ENCODE data around the gene PLCZ1. TPM values are rescaled to one million over a fixed set of nuclear protein-coding genes. Genes with fewer than 3 reads are reported as not detected.
"Not testable (repeated sequence)": the region's sequence is repeated elsewhere in the genome, so short reads cannot be mapped to it uniquely, and the experiment has no call there.

PLCZ1 gene
- total RNA-seq, 3 donors from 2014 or later (not counting 1 experiment from before 2014, with no cell fraction given): not detected

DNA sequence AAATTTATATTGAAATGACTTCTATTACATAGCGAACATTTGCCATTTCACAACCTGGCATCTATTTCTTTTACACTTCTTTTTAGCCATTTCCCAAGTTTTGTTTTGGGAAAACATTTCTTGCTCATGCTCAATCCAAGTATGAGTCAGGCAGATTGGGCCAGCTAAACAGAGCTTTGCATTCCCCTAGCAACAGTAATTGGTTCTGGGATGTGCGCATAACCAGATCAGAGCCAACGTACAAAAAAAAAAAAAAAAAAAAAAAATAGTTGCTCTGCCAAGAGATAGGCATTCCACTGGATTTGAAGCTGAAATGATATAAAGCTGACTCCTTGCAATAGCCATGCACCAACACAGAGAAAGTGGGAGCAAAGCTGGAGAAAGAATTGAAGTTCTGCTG lies 37.5 kb downstream of the PLCZ1 start:
- H3K36me3 ChIP-seq (ENCODE audit: control insufficient read depth, insufficient read depth, low read length): no peaks in the 10 kb centered on the region
- DNase-seq (no peak), ATAC-seq (no peak)
- H3K9me3 ChIP-seq (ENCODE audit: control insufficient read depth, insufficient read depth, low read length): peaks cover 4% of the 10 kb centered on the region
- no peaks in the 10 kb centered on the region for H3K27me3 ChIP-seq (ENCODE audit: control insufficient read depth, insufficient read depth, low read length)
- H3K4me1 ChIP-seq (ENCODE audit: control insufficient read depth, insufficient read depth, low read length): no peaks in the 10 kb centered on the region
- no peaks in the 10 kb centered on the region for H3K4me1 Mint-ChIP-seq
- H3K9me3 Mint-ChIP-seq: peaks cover 9 to 20% of the 10 kb centered on the region in 2 donors
- peaks cover 9% of the 10 kb centered on the region for H3K36me3 Mint-ChIP-seq
- no peak overlapping the region for H3K27ac Mint-ChIP-seq
- intact Hi-C loops (cut with micrococcal nuclease): no loop called here
- H3K27ac ChIP-seq (ENCODE audit: low read length): no peak overlapping the region
- H3K4me3 Mint-ChIP-seq: no peak overlapping the region
- no peak overlapping the region for H3K4me3 ChIP-seq (ENCODE audit: low read length)
- WGBS (ENCODE audit: insufficient coverage): 88% methylated on average over 3 of the region's 3 CpGs
- H3K27me3 Mint-ChIP-seq (ENCODE audit: low read depth in 2 of 2): no peaks in the 10 kb centered on the region
- TF ChIP-seq, protein P1, sequence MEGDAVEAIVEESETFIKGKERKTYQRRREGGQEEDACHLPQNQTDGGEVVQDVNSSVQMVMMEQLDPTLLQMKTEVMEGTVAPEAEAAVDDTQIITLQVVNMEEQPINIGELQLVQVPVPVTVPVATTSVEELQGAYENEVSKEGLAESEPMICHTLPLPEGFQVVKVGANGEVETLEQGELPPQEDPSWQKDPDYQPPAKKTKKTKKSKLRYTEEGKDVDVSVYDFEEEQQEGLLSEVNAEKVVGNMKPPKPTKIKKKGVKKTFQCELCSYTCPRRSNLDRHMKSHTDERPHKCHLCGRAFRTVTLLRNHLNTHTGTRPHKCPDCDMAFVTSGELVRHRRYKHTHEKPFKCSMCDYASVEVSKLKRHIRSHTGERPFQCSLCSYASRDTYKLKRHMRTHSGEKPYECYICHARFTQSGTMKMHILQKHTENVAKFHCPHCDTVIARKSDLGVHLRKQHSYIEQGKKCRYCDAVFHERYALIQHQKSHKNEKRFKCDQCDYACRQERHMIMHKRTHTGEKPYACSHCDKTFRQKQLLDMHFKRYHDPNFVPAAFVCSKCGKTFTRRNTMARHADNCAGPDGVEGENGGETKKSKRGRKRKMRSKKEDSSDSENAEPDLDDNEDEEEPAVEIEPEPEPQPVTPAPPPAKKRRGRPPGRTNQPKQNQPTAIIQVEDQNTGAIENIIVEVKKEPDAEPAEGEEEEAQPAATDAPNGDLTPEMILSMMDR (IDR thresholded peaks at IDR 0.05): no peak

DNA sequence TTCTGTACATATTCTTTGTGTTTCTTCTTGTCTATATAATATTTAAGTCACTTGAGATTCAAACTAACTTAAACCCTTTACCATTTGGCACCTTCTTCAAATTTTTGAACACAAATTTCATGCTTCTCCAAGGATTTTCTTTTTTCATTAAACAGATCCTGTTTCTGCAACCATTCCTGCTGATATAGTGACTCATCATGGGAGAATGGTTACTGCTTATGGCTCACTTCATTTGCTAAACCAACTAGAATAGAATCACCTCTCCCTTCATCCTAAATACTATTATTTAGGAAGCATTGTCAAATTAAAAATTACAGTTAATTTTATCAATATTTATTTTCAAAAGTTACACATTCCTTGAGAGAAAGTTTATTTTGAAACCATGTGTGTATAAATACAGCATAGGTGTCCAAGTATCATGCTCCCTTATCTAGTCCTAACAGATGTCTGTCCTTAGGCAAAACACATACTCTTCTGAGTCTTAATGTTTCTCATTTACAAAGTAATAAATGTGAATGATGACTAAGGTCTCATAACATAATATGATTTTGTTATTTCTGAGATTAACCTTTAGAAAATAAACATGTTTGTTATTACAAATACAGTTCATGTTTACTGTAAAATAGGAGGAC lies 40.7 kb downstream of the PLCZ1 start:
- Mint-ChIP-seq H3K4me3 (no peak overlapping the region), H3K36me3 (no peaks in the 10 kb centered on the region), H3K9me3 (peaks cover 8 to 23% of the 10 kb centered on the region in 2 donors), H3K4me1 (no peaks in the 10 kb centered on the region), H3K27me3 (ENCODE audit: low read depth in 2 of 2) (no peaks in the 10 kb centered on the region), H3K27ac (no peak overlapping the region)
- no peak overlapping the region for H3K27ac ChIP-seq (ENCODE audit: low read length)
- no peak for ATAC-seq
- no peak for DNase-seq
- H3K27me3 ChIP-seq (ENCODE audit: control insufficient read depth, insufficient read depth, low read length): no peaks in the 10 kb centered on the region
- intact Hi-C loops (cut with micrococcal nuclease): no loop called here
- no peaks in the 10 kb centered on the region for H3K36me3 ChIP-seq (ENCODE audit: control insufficient read depth, insufficient read depth, low read length)
- H3K4me1 ChIP-seq (ENCODE audit: control insufficient read depth, insufficient read depth, low read length): no peaks in the 10 kb centered on the region
- TF ChIP-seq, protein P1 (IDR thresholded peaks at IDR 0.05): no peak
- H3K4me3 ChIP-seq (ENCODE audit: low read length): no peak overlapping the region
- no peaks in the 10 kb centered on the region for H3K9me3 ChIP-seq (ENCODE audit: control insufficient read depth, insufficient read depth, low read length)

DNA sequence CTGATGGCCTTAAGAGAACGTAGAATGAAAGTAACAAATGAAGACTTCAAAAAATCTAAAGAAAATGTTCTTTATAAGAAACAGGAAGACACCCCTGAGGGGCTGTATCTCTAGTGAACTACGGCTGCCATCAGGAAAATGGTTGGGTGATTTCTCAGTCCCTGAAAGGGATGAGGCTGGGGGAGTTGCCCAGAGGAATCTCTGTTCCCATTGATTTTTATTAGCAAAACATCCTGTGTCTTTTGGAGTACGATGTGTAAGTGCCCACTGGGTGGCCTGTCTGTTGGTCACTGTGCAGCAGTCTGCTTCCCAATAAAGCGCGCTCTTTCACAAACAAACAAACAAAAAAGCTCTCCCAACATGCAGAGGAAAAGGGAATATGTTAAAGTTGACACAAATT lies 43.8 kb downstream of the PLCZ1 start:
- H3K4me1 ChIP-seq (ENCODE audit: control insufficient read depth, insufficient read depth, low read length); DNase-seq; H3K27ac ChIP-seq (ENCODE audit: low read length); H3K4me3 ChIP-seq (ENCODE audit: low read length); H3K4me1 Mint-ChIP-seq; H3K27ac Mint-ChIP-seq; H3K27me3 ChIP-seq (ENCODE audit: control insufficient read depth, insufficient read depth, low read length); H3K4me3 Mint-ChIP-seq; intact Hi-C loops (cut with micrococcal nuclease); H3K36me3 ChIP-seq (ENCODE audit: control insufficient read depth, insufficient read depth, low read length); ATAC-seq; H3K36me3 Mint-ChIP-seq; H3K27me3 Mint-ChIP-seq (ENCODE audit: low read depth in 2 of 2); H3K9me3 ChIP-seq (ENCODE audit: control insufficient read depth, insufficient read depth, low read length): not testable (repeated sequence)
- peaks cover 17 to 26% of the 10 kb centered on the region in 2 donors for H3K9me3 Mint-ChIP-seq
- whole genome bisulfite sequencing (ENCODE audit: insufficient coverage): 95% methylated on average over 2 of the region's 5 CpGs

DNA sequence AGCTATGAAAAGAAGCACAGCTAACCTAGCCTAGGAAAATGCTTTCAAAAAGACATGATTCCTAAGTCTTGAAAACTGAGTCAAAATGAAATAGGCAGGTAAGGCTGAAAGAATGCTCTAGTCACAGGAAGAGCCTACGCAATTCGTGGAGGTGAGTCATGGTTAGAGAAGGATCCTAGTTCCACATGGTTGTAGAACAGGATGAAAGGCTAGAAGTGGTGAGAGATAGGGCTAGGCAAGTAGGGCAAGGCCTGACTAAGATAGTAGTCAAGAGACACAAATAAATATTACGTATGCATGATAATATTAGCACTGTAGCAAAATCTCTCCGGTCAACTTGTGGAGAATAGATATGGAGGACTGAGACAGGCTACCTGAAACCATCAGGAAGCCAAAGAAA lies 47.2 kb downstream of the PLCZ1 start:
- H3K27me3 ChIP-seq (ENCODE audit: control insufficient read depth, insufficient read depth, low read length): no peaks in the 10 kb centered on the region
- Mint-ChIP-seq H3K27me3 (ENCODE audit: low read depth in 2 of 2) (no peaks in the 10 kb centered on the region), H3K36me3 (no peaks in the 10 kb centered on the region), H3K4me1 (no peaks in the 10 kb centered on the region), H3K9me3 (peaks cover 19 to 25% of the 10 kb centered on the region in 2 donors), H3K4me3 (no peak overlapping the region), H3K27ac (no peak overlapping the region)
- DNase-seq (no peak), ATAC-seq (no peak)
- 95% methylated on average over 4 of the region's 4 CpGs for WGBS (ENCODE audit: insufficient coverage)
- H3K27ac ChIP-seq (ENCODE audit: low read length): no peak overlapping the region
- H3K4me3 ChIP-seq (ENCODE audit: low read length): no peak overlapping the region
- intact Hi-C loops (cut with micrococcal nuclease): no loop called here
- H3K9me3 ChIP-seq (ENCODE audit: control insufficient read depth, insufficient read depth, low read length): no peaks in the 10 kb centered on the region
- H3K36me3 ChIP-seq (ENCODE audit: control insufficient read depth, insufficient read depth, low read length): no peaks in the 10 kb centered on the region
- no peaks in the 10 kb centered on the region for H3K4me1 ChIP-seq (ENCODE audit: control insufficient read depth, insufficient read depth, low read length)
- TF ChIP-seq, protein P1 (IDR thresholded peaks at IDR 0.05): no peak
